Testis (tissue), 2 donors: ENCODE data around the gene CD74.

Experiments used
- POLR2A ChIP-seq: fragments of 450-650 bp; IDR thresholded peaks from one replicate; pipeline ENCODE4 v1.6.1; 2017; ENCODE audit warnings: antibody characterized with exemption, mild to moderate bottlenecking, moderate library complexity
- TF ChIP-seq, protein P1 (sequence below), 3 experiments: fragments of 450-650 bp in 2 of 3; fragments of 200-600 bp in 1 of 3; sonication (generic) in 1 of 3; IDR thresholded peaks; one replicate each; pipeline ENCODE4 v1.5.1; 2016 to 2019; ENCODE audit warnings: antibody characterized with exemption in 3 of 3, mild to moderate bottlenecking in 2 of 3, moderate library complexity in 1 of 3

- TF ChIP-seq, protein P1, sequence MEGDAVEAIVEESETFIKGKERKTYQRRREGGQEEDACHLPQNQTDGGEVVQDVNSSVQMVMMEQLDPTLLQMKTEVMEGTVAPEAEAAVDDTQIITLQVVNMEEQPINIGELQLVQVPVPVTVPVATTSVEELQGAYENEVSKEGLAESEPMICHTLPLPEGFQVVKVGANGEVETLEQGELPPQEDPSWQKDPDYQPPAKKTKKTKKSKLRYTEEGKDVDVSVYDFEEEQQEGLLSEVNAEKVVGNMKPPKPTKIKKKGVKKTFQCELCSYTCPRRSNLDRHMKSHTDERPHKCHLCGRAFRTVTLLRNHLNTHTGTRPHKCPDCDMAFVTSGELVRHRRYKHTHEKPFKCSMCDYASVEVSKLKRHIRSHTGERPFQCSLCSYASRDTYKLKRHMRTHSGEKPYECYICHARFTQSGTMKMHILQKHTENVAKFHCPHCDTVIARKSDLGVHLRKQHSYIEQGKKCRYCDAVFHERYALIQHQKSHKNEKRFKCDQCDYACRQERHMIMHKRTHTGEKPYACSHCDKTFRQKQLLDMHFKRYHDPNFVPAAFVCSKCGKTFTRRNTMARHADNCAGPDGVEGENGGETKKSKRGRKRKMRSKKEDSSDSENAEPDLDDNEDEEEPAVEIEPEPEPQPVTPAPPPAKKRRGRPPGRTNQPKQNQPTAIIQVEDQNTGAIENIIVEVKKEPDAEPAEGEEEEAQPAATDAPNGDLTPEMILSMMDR (IDR thresholded peaks at IDR 0.05) = no peak
- no peak for TF ChIP-seq POLR2A
Observed at GRCh38 chr5:150391064-150391834, 21.5 kb downstream of the CD74 start.
